Measurements from ENCODE around the gene CES5A. TPM values are rescaled to one million over a fixed set of nuclear protein-coding genes. Genes with fewer than 3 reads are reported as not detected.

The CES5A gene
- total and polyA plus RNA-seq, 2 of the 8 experiments (the other 6 are each of a cell fraction or from before 2014, with no cell fraction given) = not detected

- TF ChIP-seq CHD7 (IDR thresholded peaks at IDR 0.05; ENCODE audit: insufficient replicate concordance, low read length) (no peak), KDM4A (IDR thresholded peaks at IDR 0.05; ENCODE audit: low read depth, low read length, severe bottlenecking) (no peak), CHD2 (IDR thresholded peaks at IDR 0.05; ENCODE audit: low read length) (no peak), EZH2 (IDR thresholded peaks at IDR 0.05; ENCODE audit: low read depth, low read length, severe bottlenecking) (no peak)
Measured at GRCh38 chr16:55835581-55835980, 39.6 kb downstream of the CES5A start (continued).

Data from H1 (cell line).